Myocyte (in vitro differentiated cells): Measurements from ENCODE around the gene ABI3. TPM values are rescaled to one million over a fixed set of nuclear protein-coding genes. Genes with fewer than 3 reads are reported as not detected.
"Not testable (repeated sequence)": the region's sequence is repeated elsewhere in the genome, so short reads cannot be mapped to it uniquely, and the experiment has no call there.

Source experiments
- DNase-seq: peaks from one replicate; pipeline ENCODE4 v3.0.0-alpha.2; 2012; ENCODE audit warnings: low read depth
- total RNA-seq: library from RNA; depleted of rRNA; stranded (reverse); fragments of >200 nt; gene quantifications from 2 replicates; pipeline ENCODE4 v1.2.3, GENCODE V29; 2014

Gene ABI3
- total RNA-seq, 1 donor from 2014 or later: not detected

- peak; percentile 95 for DNase-seq
These were observed 38.8 kb downstream of the ABI3 start for GRCh38 chr17:49249292-49249794.

- no peak for DNase-seq
These were observed 39.5 kb downstream of the ABI3 start for GRCh38 chr17:49249890-49250522.

GRCh38 chr17:49252148-49252695, 41.7 kb downstream of the ABI3 start:
- no peak for DNase-seq

GRCh38 chr17:49254066-49254465, 43.6 kb downstream of the ABI3 start:
- no peak for DNase-seq

GRCh38 chr17:49255125-49255524, 44.6 kb downstream of the ABI3 start:
- DNase-seq: no peak

GRCh38 chr17:49258394-49258793, 47.9 kb downstream of the ABI3 start:
- no peak for DNase-seq

- DNase-seq: no peak
These were observed 49.1 kb downstream of the ABI3 start for GRCh38 chr17:49259663-49260010.

- DNase-seq: peak; percentile 53
These were observed 49.7 kb downstream of the ABI3 start for GRCh38 chr17:49260011-49260816.

GRCh38 chr17:49260817-49261291, 50.3 kb downstream of the ABI3 start:
- DNase-seq: no peak

- not testable (repeated sequence) for DNase-seq
These were observed 51.0 kb downstream of the ABI3 start for GRCh38 chr17:49261540-49261939.

- no peak for DNase-seq
These were observed 55.7 kb downstream of the ABI3 start for GRCh38 chr17:49266233-49266632.

- DNase-seq: no peak
These were observed 57.4 kb downstream of the ABI3 start for GRCh38 chr17:49267912-49268311.

GRCh38 chr17:49269356-49269755, 58.8 kb downstream of the ABI3 start:
- no peak for DNase-seq

Other genes with a start within 250 kb of the ABI3 start
- not detected in 2 replicates for gene GIP, start 242.1 kb upstream of the ABI3 start, total RNA-seq
- 6.7 and 9.3 TPM in 2 replicates for gene IGF2BP1, start 213.3 kb upstream of the ABI3 start, total RNA-seq
- gene B4GALNT2, start 77.9 kb upstream of the ABI3 start, total RNA-seq: not detected in 2 replicates
- gene GNGT2, start 133 bp upstream of the ABI3 start, total RNA-seq: not detected in 2 replicates
- gene PHOSPHO1, start 20.1 kb downstream of the ABI3 start, total RNA-seq: 12.0 and 22.4 TPM in 2 replicates
- 24.6 and 26.5 TPM in 2 replicates for gene ZNF652, start 151.5 kb downstream of the ABI3 start, total RNA-seq
- gene PHB1, start 204.2 kb downstream of the ABI3 start, total RNA-seq: 128 and 153 TPM in 2 replicates